Mesenteric fat pad (tissue), 1 donor: ENCODE data around the gene PAX8. TPM values are rescaled to one million over a fixed set of nuclear protein-coding genes. Genes with fewer than 3 reads are reported as not detected.

Source experiments
- DNase-seq: peaks from one replicate; pipeline ENCODE4 v3.0.0-alpha.2; 2020; ENCODE audit warnings: low spot score
- total RNA-seq: library from RNA; stranded (reverse); fragmentation: NEBNext Ultra II Directional; extraction: Animal tissue kit (Norgen Biotek cat#: 25700); gene quantifications from one replicate; pipeline ENCODE4 v1.2.1, GENCODE V29; 2021
- donor health status: DM: yes; HTN: yes; CAD: no.

PAX8 gene
- total RNA-seq, 1 donor from 2014 or later = 5.3 TPM

- no peak for DNase-seq
Measured at GRCh38 chr2:113186433-113186796, 92.3 kb downstream of the PAX8 start.

- no peak for DNase-seq
Measured at GRCh38 chr2:113185664-113186432, 92.9 kb downstream of the PAX8 start.

DNA sequence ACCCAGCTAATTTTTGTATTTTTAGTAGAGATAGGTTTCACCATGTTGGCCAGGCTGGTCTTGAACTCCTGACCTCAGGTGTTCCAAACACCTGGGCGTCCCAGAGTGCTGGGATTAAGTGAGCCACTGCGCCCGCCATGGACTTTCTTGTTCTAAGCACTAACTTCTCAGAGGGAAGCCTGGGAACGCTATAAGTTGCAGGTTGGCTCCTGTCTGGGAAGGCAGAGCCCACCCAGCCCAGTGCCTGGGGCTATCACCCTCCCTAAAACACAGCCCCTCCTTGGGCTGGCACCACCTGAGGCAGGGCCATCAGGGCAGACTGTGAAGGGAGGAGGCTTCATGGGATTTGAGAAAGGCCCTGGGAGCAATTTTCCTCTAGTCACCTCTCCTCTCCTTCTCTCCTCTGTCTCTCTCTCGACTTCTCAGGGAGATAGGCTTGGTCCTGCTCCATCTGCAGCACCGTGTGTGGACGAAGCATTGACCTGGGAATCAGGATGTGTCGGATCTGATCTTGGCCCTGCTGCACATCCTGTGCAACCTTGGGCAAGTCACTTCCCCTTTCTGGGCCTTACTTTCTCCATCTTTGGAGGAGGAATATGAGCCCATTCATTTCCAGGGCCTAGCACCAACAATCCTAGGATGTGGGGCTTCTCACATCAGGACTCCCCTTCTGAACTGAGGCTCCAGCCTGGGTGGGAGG, 94.0 kb downstream of the PAX8 start:
- DNase-seq = no peak

GRCh38 chr2:113183703-113184102, 95.0 kb downstream of the PAX8 start:
- no peak for DNase-seq

DNA sequence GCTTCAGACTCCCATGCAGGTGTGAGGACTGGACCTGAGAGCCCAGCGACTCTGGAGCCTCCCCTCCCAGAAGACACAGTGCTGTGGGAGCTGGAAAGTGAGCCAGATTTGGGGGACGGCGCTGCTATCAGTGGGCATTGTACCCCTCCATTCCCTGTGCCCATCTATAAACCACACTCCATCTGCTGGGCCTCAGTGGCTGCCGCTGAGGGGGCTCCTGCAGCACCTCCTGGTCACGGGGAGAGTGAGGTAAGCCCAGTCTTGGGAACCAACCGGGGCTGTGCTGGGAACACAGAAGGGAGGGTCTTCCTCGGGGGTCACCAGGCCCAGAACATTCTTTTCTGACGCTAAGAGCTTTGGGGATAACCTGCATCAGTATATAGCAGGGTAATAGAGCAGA, 95.5 kb downstream of the PAX8 start:
- no peak for DNase-seq

DNA sequence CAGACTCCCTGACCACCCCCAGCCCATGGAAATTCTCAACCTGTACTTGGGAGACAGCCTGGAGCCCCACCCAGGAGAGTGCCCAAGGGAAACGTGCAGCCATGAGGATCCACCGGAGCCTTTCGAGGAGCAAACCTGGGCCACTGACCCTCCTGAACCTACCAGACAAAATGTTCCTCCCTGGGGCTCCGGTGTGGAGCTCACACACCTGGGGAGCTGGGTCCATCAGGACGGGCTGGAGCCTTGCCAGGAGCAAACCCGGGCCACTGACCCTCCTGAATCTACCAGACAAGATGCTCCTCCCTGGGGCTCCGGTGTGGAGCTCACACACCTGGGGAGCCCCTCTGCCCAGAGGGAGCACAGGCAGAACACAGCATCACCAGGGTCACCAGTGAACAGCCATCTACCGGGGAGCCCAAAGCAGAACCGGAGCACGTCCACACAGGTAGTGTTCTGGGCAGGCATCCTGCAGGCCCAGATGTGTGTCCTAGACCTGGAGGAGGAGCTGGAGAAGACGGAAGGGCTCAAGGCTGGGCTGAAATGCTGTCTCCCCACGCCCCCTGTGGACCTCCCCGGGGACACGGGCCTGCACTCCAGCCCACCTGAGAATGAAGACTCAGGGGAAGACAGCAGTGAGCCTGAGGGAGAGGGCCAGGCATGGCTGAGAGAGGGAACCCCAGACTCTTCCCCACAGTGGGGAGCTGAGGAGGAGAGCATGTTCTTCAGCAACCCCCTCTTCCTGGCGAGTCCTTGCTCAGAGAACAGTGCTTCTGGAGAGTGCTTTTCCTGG, 96.1 kb downstream of the PAX8 start:
- DNase-seq = no peak

GRCh38 chr2:113181258-113182051, 97.3 kb downstream of the PAX8 start:
- DNase-seq = no peak

GRCh38 chr2:113180131-113180946, 98.4 kb downstream of the PAX8 start:
- DNase-seq = no peak

DNA sequence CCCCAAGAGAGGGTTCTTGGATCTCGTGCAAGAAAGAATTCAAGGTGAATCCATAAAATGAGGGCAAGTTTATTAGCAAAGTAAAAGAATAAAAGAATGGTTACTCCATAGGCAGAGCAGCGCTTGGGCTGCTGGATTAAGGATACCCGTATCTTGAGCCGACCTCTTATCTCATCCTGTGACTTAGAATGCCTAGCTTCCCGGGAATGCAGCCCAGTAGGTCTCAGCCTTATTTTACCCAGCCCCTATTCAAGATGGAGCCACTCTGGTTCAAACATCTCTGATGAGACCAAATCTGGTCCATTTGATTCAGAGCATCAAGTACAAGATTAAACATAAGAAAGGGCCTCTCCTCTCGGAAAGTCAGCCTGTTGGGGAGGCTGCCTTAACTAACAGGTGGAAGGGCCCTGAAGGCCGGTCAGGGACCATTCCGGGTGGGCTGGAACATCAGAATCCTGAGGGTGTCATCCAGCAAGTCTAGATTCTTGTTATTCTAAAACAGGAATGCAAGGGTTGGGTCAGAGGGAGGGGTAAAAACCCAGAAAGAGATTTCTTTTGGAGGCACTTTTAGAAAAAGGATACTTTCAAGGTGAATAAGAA, 99.2 kb downstream of the PAX8 start:
- peak; percentile 35 for DNase-seq

GRCh38 chr2:113178891-113179290, 99.8 kb downstream of the PAX8 start:
- DNase-seq = peak; percentile 41

DNA sequence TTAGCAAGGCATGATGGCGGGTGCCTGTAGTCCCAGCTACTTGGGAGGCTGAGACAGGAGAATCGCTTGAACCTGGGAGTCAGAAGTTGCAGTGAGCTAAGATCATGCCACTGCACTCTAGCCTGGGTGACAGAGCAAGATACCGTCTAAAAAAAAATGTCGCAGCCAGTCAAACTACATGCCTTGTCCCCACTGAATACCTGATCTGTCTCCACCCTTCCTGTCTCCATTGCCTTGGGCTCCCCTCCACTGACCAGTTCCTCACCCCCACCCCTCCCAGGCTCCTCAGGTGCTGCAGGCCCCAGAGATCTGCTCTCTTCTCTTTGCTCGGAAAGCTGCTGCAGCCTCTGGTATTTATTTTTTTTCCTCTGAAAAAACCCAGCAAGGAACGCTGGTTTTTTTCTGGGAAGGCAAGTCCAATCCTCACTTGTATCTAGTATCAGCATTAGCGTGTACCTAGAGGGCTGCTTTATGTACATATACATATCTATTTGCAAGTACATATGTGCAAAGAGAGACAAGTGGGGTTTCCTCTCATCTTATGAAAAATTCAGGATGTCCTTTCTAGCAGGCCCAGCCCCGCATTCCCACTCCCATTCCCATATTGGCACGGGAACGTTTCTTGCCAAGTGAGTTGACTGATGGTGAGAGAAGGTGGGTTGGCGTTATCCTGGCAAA, 100.5 kb downstream of the PAX8 start:
- DNase-seq = no peak

- peak; percentile 62 for DNase-seq
Measured at GRCh38 chr2:113176696-113177355, 101.9 kb downstream of the PAX8 start.

DNA sequence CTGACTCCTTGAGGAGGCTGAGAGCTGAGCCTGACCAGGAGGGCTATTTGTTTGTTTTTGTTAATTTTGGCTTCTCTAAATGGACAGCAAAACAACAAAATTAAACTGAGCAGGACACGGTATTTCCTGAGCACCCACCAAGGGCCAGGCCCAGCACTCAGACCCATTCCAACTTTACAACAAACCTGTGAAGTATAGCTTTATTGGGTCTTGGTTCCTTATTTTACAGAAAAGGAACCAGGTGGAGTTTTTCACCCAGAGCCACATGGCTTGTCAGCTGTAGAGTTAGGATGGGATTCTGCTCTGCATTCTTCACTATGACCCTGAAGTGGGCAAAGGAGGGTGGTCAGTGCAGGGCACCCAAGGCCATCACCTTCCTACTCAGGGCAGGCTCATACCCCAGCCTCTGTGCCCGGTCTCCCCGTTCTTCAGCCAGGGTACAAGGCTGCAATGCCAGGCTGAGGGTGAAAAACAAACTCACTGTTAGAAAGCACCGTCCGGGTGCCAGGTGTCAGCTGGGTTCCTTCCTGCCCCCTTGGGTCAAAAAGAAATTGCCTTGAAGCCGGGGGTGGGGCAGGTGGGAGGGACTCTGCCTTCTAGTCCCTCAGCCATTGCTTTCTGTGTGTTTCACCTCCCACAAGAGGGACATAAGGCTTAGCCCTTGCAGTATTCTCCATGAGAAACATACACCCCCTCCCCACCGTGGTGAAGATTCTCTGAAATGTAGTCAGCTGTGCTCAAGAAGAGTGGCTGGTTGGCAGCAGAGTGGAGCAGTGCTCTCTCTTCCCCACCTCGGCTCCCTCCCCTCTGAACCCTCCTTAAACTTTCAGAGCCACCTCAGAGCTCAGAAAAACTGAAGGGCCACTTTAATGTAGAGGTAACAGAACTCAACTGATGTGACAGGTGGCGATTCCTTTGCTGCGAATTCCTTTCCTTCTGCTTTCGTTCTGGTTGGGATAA, 102.7 kb downstream of the PAX8 start:
- peak; percentile 26 for DNase-seq

DNA sequence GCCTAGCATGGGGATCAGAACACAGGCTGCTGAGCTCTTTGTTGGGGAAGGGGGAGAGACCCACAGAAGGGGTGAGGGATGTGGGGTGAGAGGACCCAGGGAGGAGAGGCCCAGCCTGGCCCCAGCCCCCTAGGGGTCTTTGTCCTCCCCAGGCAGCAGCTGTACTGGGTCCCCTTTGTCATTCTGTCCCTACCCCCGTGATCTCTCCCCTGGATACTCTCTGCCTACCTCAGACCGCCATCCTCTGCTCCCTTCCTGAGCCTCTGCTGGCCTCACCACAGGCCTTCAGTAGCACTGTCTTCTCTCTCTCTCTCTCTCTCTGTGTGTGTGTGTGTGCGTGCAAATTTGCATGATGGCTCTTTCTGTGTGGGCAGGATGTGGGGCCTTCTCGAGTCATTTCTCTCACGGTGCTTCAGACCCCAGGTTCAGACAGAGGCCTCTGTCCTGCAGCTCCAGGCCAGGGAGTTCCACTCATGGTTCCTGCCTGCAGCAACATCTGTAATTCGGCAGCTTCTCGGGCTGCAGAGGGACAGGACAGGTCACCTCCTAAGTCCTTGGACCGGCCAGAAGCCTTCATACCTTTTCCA, 103.6 kb downstream of the PAX8 start:
- DNase-seq = peak; percentile 83

DNA sequence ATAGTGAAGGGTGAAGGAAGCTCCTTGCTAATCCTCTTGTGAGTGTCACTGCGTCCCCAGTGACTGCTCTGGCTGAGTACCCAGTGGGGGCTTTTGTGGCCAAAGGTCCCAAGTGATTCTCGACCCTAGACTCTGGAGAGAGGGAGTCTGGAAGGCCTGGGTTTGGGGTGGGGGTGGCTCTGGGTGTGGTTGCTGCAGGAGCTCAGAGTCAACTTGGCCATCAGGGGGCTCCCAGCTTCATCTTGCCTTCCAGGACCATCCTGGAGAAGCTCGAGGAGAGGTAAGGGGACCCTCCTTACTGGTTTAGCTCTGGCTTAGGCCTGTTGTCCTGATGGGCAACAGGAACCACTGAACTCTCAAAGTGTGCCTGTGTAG, 104.4 kb downstream of the PAX8 start:
- peak; percentile 20 for DNase-seq

DNA sequence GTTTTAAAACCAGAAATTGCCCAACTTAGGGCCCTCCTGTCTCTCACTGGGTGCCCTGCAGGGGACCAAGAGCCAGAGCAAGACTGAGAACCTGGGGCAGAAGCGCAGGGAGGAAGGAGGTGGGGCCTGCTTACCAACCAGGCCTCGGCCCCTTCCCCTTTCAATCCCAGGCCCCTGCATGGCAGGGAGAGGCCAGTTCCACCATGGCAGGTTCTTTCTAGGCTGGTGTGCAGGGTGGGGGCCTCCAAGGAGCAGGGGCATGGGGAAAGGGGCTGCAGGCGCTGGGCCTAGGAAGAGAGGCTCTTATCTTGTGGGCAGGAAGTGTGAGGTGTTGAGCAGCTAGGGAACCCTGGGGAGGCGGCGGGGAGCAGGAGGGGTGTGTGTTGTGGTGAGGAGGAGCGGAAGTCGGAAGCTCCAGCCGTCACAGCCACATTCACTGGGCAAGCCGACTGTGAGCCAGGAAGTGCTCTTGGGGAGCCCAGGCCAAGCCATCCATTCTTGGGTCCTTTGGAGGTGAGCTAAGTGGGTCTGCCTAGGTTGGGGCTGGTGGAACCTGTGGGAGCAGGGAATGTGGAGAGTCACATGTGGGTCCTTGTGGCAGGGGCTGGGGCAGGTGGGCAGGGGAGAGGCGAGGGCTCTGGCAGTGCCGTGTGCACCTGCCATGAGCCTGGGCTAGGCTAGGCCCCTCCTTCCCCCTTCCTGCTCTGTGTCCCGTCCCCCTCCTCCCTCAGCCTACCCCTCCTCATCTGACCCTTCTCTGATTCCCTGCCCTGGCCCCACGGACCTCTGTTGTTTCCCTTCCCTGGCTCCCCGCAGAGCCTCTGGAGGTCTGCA, 105.0 kb downstream of the PAX8 start, which contains the start of gene PSD4:
Gene PSD4 (plus strand): TSS at position 430 of the 834 bp plus-strand sequence. CDS start 8,486 bp downstream, outside the sequence.
- peak; percentile 89 for DNase-seq
